CD4-positive, alpha-beta T cell treated with Interleukin-15 for 4 hours (primary cell): ENCODE results near the gene TTC1.
"Not testable (repeated sequence)": the region's sequence is repeated elsewhere in the genome, so short reads cannot be mapped to it uniquely, and the experiment has no call there.

Experiments used
- DNase-seq: peaks from one replicate; pipeline ENCODE4 v3.0.0-alpha.2; 2020; ENCODE audit warnings: low spot score

Gene TTC1

GRCh38 chr5:160008877-160009590, at the start of gene TTC1:
TSS of gene TTC1 (plus strand) at chr5:160009139. CDS start at chr5:160010529, 1,390 bp downstream.
- peak; percentile 95 for DNase-seq

- no peak for DNase-seq
These were observed 47.5 kb upstream of the TTC1 start for GRCh38 chr5:159961176-159962160.

GRCh38 chr5:159962214-159962613, 46.7 kb upstream of the TTC1 start:
- no peak for DNase-seq

GRCh38 chr5:159963935-159964334, 45.0 kb upstream of the TTC1 start:
- DNase-seq, result no peak

- DNase-seq, result no peak
These were observed 43.7 kb upstream of the TTC1 start for GRCh38 chr5:159965031-159965837.

GRCh38 chr5:159965838-159966128, 43.2 kb upstream of the TTC1 start:
- not testable (repeated sequence) for DNase-seq

GRCh38 chr5:159969966-159970365, 39.0 kb upstream of the TTC1 start:
- no peak for DNase-seq

GRCh38 chr5:159971038-159971437, 37.9 kb upstream of the TTC1 start:
- DNase-seq, result no peak

- no peak for DNase-seq
These were observed 37.4 kb upstream of the TTC1 start for GRCh38 chr5:159971514-159971913.

GRCh38 chr5:159971931-159972461, 36.9 kb upstream of the TTC1 start:
- DNase-seq, result no peak

- no peak for DNase-seq
These were observed 36.2 kb upstream of the TTC1 start for GRCh38 chr5:159972538-159973362.

- DNase-seq, result no peak
These were observed 33.4 kb upstream of the TTC1 start for GRCh38 chr5:159975462-159976019.

GRCh38 chr5:159976921-159977320, 32.0 kb upstream of the TTC1 start:
- DNase-seq, result no peak

- DNase-seq, result no peak
These were observed 30.6 kb upstream of the TTC1 start for GRCh38 chr5:159978358-159978757.

- no peak for DNase-seq
These were observed 26.3 kb upstream of the TTC1 start for GRCh38 chr5:159982421-159983173.

GRCh38 chr5:159987031-159987674, 21.8 kb upstream of the TTC1 start:
- peak; percentile 66 for DNase-seq

- DNase-seq, result no peak
These were observed 18.4 kb upstream of the TTC1 start for GRCh38 chr5:159990506-159990905.

- no peak for DNase-seq
These were observed 16.4 kb upstream of the TTC1 start for GRCh38 chr5:159992566-159992965.

- no peak for DNase-seq
These were observed 15.7 kb upstream of the TTC1 start for GRCh38 chr5:159993194-159993593.

GRCh38 chr5:159995907-159996306, 13.0 kb upstream of the TTC1 start:
- no peak for DNase-seq
